ENCODE data around the gene LSM7.

Gene LSM7

DNA sequence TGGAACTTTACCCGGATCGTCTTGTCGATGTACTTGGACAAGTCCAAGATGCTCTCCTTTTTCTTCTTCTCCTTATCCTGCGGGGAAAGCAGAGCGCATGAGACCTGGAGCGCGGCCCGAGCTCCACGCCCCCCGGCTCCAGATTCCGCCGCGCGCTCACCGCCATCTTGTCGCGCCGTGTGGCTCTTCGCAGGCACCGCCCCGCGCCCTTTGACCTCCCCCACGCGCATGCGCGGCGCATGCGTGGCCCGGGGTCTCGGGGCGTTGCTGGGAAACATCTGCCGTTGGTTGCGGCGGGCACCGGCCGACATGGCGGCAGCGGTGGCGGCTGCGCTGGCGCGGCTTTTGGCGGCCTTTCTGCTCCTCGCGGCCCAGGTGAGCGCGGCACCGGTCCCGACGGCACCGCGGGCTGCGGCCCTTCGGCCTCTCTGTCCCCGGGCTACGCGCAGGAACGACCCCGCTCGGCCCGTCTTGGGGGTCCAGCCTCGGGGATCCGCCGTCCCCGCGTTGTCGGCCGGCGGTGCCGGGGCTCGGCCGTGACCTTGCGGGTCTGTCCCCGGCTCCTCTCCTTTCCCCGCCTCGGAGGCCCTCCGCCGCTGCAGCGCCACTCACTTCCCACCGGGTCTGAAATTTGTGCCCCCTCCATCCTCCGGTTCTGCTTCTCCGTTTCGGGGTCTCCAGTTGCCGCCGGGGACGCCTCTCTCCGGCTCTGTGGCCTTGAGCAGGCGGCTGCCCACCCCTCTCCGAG lies at the start of gene LSM7, which contains the start of gene SPPL2B:
LSM7 (minus strand) TSS at position 186 of the 748 bp plus-strand sequence; CDS start at position 166, 20 bp downstream.
SPPL2B (plus strand) TSS at position 284 of the 748 bp plus-strand sequence; CDS start at position 310, 26 bp downstream.
- peak; percentile 97 for TF ChIP-seq POLR2A (IDR thresholded peaks at IDR 0.05; ENCODE audit: low read depth, low read length)
- peak; percentile 100 for DNase-seq (ENCODE audit: insufficient read length, low spot score)
- no peak for FAIRE-seq

DNA sequence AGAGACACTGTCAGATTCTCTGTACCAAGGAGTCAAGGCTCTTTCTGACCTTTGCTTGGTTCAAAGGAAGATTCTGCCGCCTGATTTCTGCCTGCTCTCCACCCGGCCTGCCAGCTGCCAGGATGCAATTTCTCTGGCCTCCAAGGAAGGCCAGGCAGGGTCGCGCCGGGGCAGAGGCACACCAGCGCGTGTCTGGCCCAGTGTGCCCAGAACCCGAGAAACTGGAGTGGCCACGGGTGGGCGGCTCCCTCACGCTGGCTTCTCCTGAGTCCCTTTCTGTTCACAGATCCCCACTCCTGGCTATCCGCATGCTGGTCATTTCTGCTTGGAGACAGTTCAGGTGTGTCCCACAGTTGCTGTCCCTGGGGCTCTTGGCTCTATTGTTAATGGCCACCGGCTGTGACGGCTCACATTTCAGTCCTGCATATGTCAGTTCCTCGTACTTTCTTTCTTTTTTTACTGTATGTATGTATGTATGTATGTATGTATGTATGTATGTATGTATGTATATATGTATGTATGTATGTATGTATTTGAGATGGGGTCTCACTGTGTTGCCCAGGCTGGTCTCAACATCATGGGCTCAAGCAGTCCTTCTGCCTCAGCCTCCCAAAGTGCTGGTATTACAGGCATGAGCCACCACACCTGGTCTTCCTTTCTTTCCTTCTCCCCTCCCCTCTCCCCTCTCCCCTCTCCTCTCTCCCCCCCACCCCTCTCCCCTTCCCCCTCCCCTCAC lies 48.6 kb upstream of the LSM7 start:
- no peak for DNase-seq (ENCODE audit: insufficient read length, low spot score)
- TF ChIP-seq POLR2A (IDR thresholded peaks at IDR 0.05; ENCODE audit: low read depth, low read length): no peak
- no peak for FAIRE-seq

DNA sequence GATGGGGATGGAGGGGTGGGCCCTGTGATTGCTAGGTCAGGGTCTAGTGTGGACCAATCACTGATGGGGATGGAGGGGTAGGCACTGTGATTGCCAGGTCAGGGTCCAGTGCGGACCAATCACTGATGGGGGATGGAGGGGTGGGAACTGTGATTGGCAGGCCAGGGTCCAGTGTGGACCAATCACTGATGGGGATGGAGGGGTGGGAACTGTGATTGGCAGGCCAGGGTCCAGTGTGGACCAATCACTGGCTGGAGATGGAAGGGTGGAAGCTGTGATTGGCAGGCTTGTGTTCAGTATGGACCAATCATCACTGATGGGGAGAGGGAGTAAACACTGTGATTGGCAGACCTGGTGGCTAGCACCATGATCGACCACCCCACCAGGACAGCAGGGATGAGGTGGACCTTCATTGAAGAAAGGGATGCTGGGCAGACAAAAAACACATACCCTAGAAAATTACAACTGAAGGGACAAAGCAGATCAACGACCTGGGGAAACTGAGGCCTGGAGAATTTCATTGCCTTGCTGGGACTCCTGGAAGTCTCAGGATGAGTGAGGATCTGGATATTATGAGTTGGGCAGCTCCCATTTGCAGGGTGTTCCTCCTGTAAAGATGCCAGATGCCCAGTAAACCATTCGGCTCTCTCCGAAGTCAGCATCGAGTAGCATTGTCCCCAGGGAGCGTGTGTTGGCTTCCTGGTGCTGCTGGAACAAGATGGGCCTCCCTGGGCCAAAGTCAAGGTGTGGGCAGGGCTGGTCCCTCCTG lies 47.2 kb upstream of the LSM7 start:
- TF ChIP-seq POLR2A (IDR thresholded peaks at IDR 0.05; ENCODE audit: low read depth, low read length): no peak
- FAIRE-seq (no peak), DNase-seq (ENCODE audit: insufficient read length, low spot score) (no peak)

DNA sequence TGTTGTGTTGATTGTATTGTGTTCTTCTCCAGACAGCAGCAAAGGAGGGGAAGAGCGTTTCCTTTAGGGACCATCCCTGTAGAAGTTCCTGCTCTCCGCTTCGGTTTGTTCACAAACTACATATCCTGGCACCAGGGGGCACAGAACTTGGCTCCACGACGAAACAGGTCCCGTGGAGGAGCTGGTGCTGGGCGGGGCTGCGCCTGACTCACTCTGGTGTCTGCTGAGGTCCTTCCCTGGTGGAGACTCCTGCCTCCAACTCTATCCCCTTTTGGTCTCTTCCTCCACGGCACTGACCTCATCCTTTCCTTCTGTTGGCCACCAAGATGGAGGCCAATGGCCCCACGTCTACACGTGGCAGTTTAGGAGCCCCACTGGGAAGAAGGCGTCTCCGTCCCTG lies 46.4 kb upstream of the LSM7 start:
- no peak for DNase-seq (ENCODE audit: insufficient read length, low spot score)
- no peak for TF ChIP-seq POLR2A (IDR thresholded peaks at IDR 0.05; ENCODE audit: low read depth, low read length)
- no peak for FAIRE-seq

DNA sequence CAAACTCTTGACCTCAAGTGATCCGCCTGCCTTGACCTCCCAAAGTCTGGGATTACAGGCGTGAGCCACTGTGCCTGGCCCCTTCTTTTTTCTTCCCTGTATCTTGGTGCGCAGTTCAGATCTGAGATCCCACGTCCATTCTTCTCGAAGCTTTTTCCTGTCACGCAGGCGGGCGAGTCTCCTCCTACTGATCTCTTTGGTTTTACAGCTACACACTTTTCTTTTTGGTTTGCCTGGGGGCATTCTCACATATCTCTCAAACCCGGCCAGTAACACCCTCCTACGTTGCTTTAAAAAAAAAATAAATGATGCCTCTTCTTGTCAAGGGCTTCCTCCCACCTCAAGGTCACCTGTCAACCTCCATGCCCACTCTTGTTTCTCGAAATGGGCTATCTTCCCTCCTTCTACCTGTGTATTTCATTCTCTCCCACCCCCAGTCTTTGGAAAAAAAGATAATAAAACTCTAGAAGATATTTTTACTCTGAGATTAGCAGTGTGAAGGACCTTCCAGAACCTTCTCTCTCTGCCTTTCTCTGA lies 43.8 kb upstream of the LSM7 start:
- FAIRE-seq (no peak), DNase-seq (ENCODE audit: insufficient read length, low spot score) (no peak)
- no peak for TF ChIP-seq POLR2A (IDR thresholded peaks at IDR 0.05; ENCODE audit: low read depth, low read length)

DNA sequence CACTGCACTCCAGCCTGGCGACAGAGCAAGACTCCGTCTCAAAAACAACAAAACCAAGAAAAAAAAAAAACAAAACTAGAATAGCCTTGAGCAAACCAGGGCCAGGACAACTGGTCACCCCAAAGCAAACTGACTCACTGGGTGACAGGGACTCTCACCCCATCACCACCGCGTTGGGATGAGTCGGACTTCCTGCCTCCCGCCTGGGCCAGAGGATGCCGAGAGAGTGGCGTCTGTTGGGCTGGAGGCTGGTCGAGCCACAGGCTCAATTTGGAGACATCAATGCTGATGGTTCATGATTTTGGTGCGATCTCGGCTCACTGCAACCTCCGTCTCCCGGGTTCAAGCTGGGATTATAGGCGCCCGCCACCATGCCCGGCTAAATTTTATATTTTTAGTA lies 43.3 kb upstream of the LSM7 start:
- TF ChIP-seq POLR2A (IDR thresholded peaks at IDR 0.05; ENCODE audit: low read depth, low read length): no peak
- FAIRE-seq: no peak
- peak; percentile 96 for DNase-seq (ENCODE audit: insufficient read length, low spot score)

DNA sequence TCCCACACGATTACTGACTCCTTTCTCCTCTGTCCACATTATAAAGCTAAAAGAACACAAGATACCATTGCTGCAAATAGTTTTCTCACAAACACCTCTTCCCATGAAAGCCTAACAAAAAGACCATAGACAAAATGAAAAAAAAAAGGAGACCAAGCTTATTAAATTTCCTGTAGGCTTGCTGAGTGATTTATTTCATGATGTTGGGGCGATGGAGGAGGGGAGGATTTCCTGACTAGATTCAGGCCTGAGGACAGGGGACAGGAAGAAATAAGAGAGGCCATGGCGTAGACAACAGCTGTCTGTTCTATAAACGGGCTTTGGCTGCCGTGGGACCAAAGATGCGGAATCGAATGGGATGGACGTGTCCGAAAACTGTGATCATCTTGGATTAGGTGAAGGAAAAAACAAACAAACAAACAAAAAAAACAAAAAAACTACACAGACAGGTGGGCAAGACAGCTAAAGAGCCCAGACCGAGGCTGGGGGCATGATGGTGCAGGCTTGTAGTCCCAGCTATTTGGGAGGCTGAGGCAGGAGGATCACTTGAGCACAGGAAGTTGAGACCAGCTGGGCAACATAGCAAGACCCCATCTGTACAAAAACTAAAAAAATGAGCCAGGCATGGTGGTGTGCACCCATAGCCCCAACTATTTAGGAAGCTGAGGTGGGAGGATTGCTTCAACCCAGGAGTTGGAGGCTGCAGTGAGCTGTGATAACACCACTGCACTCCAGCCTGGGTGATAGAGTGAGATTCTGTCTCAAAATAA lies 37.0 kb upstream of the LSM7 start:
- no peak for TF ChIP-seq POLR2A (IDR thresholded peaks at IDR 0.05; ENCODE audit: low read depth, low read length)
- DNase-seq (ENCODE audit: insufficient read length, low spot score) (no peak), FAIRE-seq (no peak)

DNA sequence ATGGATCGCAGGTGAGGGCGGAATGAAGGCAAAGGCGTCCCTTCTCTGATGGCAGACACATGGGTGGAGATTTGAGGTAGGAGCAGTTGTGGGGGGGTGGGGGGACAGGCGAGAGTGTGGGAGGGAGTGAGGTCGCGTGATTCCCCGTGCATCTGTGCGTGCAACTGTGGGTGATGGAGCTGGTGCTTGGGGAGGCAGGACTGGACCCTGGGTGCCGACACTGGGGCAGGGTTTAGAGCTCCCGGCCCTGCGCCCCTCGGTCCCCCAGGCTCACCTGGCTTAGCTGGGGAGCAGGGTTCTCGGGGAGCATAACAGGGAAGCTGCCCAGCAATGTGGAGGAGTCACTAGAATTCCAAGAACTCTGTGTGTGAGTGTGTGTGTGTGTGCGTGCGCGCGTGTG lies 35.0 kb upstream of the LSM7 start:
- FAIRE-seq: no peak
- no peak for TF ChIP-seq POLR2A (IDR thresholded peaks at IDR 0.05; ENCODE audit: low read depth, low read length)
- DNase-seq (ENCODE audit: insufficient read length, low spot score): no peak

DNA sequence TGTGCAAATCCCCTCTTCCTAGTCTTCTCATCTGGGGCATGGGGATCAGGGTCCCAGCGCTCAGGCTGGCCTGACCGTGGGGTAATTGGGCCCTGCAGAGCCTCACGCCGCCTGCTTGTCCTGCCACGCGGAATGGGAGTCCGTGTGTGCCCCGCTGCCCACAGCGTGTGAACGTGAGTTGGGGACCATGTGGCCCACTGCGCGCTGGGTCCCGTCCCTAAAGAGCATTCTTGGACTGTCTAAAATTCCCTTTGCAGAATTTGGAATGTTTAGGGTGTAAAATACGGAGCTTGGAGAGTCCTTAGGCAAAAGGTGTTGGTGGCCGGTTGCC lies 34.5 kb upstream of the LSM7 start:
- DNase-seq (ENCODE audit: insufficient read length, low spot score): no peak
- no peak for FAIRE-seq
- no peak for TF ChIP-seq POLR2A (IDR thresholded peaks at IDR 0.05; ENCODE audit: low read depth, low read length)

DNA sequence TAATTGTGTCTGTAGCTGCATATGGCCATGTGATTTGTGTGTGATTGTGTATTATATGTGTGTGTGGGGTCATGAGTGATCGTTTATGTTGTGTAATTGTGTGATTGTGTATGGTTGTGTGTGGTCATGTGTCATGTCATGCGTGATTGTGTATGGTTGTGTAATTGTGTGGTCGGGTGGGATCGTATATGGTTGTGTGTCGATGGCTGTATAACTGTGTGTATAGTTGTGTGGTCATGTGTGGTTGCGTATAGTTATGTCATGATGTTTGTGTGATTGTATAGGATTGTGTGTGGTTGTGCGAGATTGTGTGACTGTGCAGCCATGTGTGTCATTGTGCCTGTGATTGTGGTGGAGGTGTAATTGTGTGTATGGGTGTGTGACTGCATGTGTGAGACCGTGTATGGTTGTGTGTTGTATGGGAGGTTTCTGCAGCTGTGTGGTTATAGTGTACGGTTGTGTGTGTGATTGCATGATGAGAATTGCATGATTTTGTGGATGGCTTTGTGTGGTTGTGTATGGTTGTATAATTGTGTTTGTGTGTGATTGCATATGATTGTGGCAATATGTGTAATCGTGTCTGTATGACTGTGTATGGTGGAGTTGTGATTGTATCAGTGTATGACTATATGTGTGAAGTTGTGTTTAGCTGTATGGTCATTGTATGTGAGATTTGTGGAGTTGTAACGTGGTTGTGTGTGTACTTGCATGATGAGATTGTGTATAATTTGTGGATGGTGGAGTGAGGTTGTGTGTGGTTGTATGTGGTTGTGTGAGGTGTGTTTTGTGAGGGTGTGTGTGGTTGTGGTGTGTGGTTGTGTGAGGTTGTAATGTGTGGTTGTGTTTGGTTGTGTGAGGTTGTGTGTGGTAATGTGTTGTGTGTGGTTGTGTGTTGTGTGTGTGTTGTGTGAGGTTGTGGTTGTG lies 33.9 kb upstream of the LSM7 start:
- FAIRE-seq (no peak), DNase-seq (ENCODE audit: insufficient read length, low spot score) (no peak)
- TF ChIP-seq POLR2A (IDR thresholded peaks at IDR 0.05; ENCODE audit: low read depth, low read length): no peak

DNA sequence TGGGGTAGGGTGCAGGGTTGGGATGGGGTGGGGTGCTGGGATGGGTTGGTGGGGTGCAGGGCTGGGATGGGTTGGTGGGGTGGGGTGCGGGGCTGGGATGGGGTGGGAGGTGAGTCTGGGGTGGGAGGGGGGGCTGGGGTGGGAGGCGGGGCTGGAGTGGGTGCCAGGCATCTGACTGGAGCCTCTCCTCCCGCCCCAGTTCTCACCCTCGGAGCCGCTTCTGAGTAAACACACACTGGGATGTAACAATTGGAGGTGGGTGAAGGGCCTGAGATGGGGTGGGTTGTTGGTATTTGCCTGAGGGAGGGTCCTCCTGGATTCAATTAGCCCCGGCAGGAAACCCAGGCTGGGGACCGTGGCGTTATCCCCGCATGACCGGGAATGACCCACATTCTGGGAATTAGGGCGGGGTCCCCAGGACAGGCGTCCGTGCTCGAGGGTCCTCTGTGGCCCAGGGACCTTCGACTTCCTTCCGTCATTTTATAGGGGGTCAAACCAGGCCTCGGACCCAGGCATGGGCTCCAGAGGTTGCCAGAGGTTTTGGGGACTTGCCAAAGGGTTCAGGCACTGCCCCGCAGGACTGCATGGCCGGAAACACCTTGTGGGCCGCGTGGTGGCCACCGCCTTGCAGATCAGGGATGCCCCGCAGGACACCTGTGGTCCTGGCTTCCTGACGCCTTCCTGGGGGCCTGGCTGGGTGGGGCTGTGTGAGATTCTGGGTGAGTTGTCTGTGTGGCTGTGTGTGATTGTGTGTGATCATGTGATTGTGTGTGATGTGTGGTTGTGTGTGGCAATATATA lies 33.1 kb upstream of the LSM7 start:
- no peak for TF ChIP-seq POLR2A (IDR thresholded peaks at IDR 0.05; ENCODE audit: low read depth, low read length)
- DNase-seq (ENCODE audit: insufficient read length, low spot score) (no peak), FAIRE-seq (no peak)

DNA sequence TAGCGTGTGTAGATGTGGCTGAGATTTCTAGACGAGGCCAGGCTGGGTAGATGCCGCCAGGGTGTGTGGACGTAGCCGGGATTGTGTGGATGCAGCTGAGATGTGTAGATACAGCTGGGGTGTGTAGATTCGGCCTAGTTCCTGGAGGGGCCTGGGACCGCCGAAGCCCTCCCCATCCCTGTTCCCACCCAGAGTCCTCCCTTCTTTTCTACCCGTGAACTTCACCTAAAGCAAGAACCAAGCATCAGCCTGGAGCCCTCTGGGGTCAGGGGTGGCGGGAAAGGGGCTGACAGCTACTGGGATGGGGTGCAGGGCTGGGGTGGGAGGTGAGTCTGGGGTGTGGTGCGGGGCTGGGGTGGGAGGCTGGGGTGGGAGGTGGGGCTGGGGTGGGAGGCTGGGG lies 32.4 kb upstream of the LSM7 start:
- FAIRE-seq (no peak), DNase-seq (ENCODE audit: insufficient read length, low spot score) (no peak)
- TF ChIP-seq POLR2A (IDR thresholded peaks at IDR 0.05; ENCODE audit: low read depth, low read length): no peak

Measured in H54 (cell line).